GM12878 (cell line): ENCODE measurements around the gene RAB9B. TPM values are rescaled to one million over a fixed set of nuclear protein-coding genes. Genes with fewer than 3 reads are reported as not detected.
"Not testable (repeated sequence)": the region's sequence is repeated elsewhere in the genome, so short reads cannot be mapped to it uniquely, and the experiment has no call there.

Source experiments
- ATAC-seq: fragments of 200-7000 bp; cut with Tn5 transposase; 3 replicates; pipeline ENCODE4 v1.9.1; 2020; ENCODE audit warnings: mild to moderate bottlenecking, moderate library complexity
- BruUV-seq: library from RNA; stranded (reverse); fragments of 400-500 nt; replicated peaks from 2 replicates; lab custom pipeline; 2021; lab: Mats Ljungman, UMichigan
- CTCF ChIA-PET: fragments of 300-600 bp; sonication (Branson Sonifier 250); formaldehyde crosslinking; extraction: SDS; loops from one replicate; lab custom pipeline; 2021; ENCODE audit warnings: inconsistent platforms; lab: Yijun Ruan, JAX
- POLR2A ChIA-PET: fragments of 350-600 bp; formaldehyde crosslinking; extraction: SDS; loops from one replicate; lab custom pipeline; 2021; ENCODE audit warnings: inconsistent platforms; lab: Charles Lee
- RAD21 ChIA-PET: fragments of 300-600 bp; sonication (Branson Sonifier 250); formaldehyde crosslinking; loops from one replicate; lab custom pipeline; 2023; ENCODE audit warnings: antibody characterized with exemption; ENCODE audit not compliant: unreplicated experiment; lab: Charles Lee
- SMC1A ChIA-PET: fragments of 300-600 bp; sonication (Branson Sonifier 250); formaldehyde crosslinking; loops from one replicate; lab custom pipeline; 2023; ENCODE audit not compliant: unreplicated experiment, uncharacterized antibody; lab: Charles Lee
- DNase-seq: peaks from one replicate; pipeline ENCODE4 v3.0.0-alpha.2; 2011; ENCODE audit warnings: low read depth, low spot score
- FAIRE-seq: peaks from 3 replicates; lab custom pipeline; 2011; peaks lifted over from hg19 to GRCh38; lab: Jason Lieb, UNC
- H2AFZ ChIP-seq: 2 replicates; pipeline ENCODE4 v1.6.0; 2011; ENCODE audit warnings: low read depth, low read length, control low read depth; ENCODE audit not compliant: control insufficient read depth
- H3K27ac ChIP-seq: 2 replicates; pipeline ENCODE4 v1.5.1; 2011; ENCODE audit warnings: control low read depth; ENCODE audit not compliant: control insufficient read depth, insufficient read depth
- H3K27me3 ChIP-seq, 2 experiments: replicated peaks in 1 of 2; 2 replicates each; pipeline versions ENCODE4 v1.6.0 to v1.6.1; 2011; ENCODE audit warnings: low read length in 1 of 2; ENCODE audit not compliant: control insufficient read depth in 2 of 2, insufficient read depth in 2 of 2
- H3K36me3 ChIP-seq, 2 experiments: 2 replicates each; pipeline ENCODE4 v1.5.1; 2011; ENCODE audit warnings: low read length in 1 of 2; ENCODE audit not compliant: control insufficient read depth in 2 of 2, insufficient read depth in 2 of 2
- H3K4me1 ChIP-seq: 2 replicates; pipeline ENCODE4 v1.6.1; 2011; ENCODE audit warnings: mild to moderate bottlenecking, low read length, moderate library complexity, mixed read lengths; ENCODE audit not compliant: control insufficient read depth, insufficient read depth
- H3K4me2 ChIP-seq: 2 replicates; pipeline ENCODE4 v1.6.0; 2011; ENCODE audit warnings: control low read depth; ENCODE audit not compliant: control insufficient read depth, insufficient read depth
- H3K4me3 ChIP-seq: fragments of 200-600 bp; sonication (generic); 2 replicates; pipeline ENCODE4 v1.5.1; 2016
- H3K79me2 ChIP-seq: 2 replicates; pipeline ENCODE4 v1.6.0; 2011; ENCODE audit warnings: low read length; ENCODE audit not compliant: control insufficient read depth, insufficient read depth
- H3K9ac ChIP-seq: 2 replicates; pipeline ENCODE4 v1.8.0; 2011; ENCODE audit warnings: low read length, control low read depth, mixed read lengths; ENCODE audit not compliant: control insufficient read depth, insufficient read depth
- H3K9me3 ChIP-seq: replicated peaks from 3 replicates; pipeline ENCODE4 v1.5.1; 2011; ENCODE audit warnings: mild to moderate bottlenecking, low read length; ENCODE audit not compliant: control insufficient read depth, insufficient read depth
- H4K20me1 ChIP-seq: 2 replicates; pipeline ENCODE4 v1.6.0; 2011; ENCODE audit not compliant: control insufficient read depth, insufficient read depth
- BACH1 ChIP-seq: fragments of 450-650 bp; IDR thresholded peaks from 2 replicates; pipeline ENCODE4 v1.6.1; 2017; ENCODE audit warnings: mild to moderate bottlenecking, borderline replicate concordance
- FOXK2 ChIP-seq: fragments of 450-650 bp; IDR thresholded peaks from 2 replicates; pipeline ENCODE4 v1.6.1; 2017; ENCODE audit warnings: mild to moderate bottlenecking, moderate library complexity
- MTA3 ChIP-seq: IDR thresholded peaks from 2 replicates; pipeline ENCODE4 v1.6.1; 2012; ENCODE audit warnings: low read length, inconsistent platforms, borderline replicate concordance
- NBN ChIP-seq: fragments of 450-650 bp; IDR thresholded peaks from 2 replicates; pipeline ENCODE4 v1.6.1; 2016
- TAF1 ChIP-seq: IDR thresholded peaks from 2 replicates; pipeline ENCODE4 v1.6.1; 2011; ENCODE audit warnings: mild to moderate bottlenecking, low read depth, low read length, borderline replicate concordance
- TCF12 ChIP-seq: IDR thresholded peaks from 2 replicates; pipeline ENCODE4 v1.6.1; 2011; ENCODE audit warnings: low read depth, mild to moderate bottlenecking, low read length
- ZBTB11 ChIP-seq: fragments of 450-650 bp; formaldehyde crosslinking; IDR thresholded peaks from 2 replicates; pipeline ENCODE4 v1.5.0; 2022; ENCODE audit warnings: mild to moderate bottlenecking, missing genetic modification characterization
- ZBTB33 ChIP-seq: fragments of 450-650 bp; IDR thresholded peaks from 2 replicates; pipeline ENCODE4 v1.6.1; 2017; ENCODE audit warnings: mild to moderate bottlenecking
- ZNF384 ChIP-seq: IDR thresholded peaks from 2 replicates; pipeline ENCODE4 v1.6.1; 2012; ENCODE audit warnings: low read depth, mild to moderate bottlenecking, low read length, improper control_type of control experiment, borderline replicate concordance
- WGBS: methylation state at CpG from one replicate; pipeline ENCODE4 v1.1.6; 2016; ENCODE audit warnings: low lambda C conversion rate; ENCODE audit not compliant: insufficient replicate concordance, insufficient coverage; ENCODE audit errors: missing lambda C conversion rate; 5-methylcytosine and 5-hydroxymethylcytosine counted together
- in situ Hi-C: fragments of 300-500 bp; cut with MboI; formaldehyde crosslinking; loops from 9 replicates; pipeline ENCODE4 v1.14.3; 2018; ENCODE audit warnings: mixed read lengths
- intact Hi-C: fragments of 100-400 bp; cut with micrococcal nuclease; formaldehyde crosslinking; loops from one replicate; pipeline ENCODE4 v1.14.2; 2022; ENCODE audit not compliant: unreplicated experiment
- polyA plus RNA-seq, 11 experiments: library from polyadenylated mRNA; depleted of rRNA in 4 of 11; unstranded in 6 of 11; stranded (reverse) in 5 of 11; fragments of >200 nt; fragmentation: Nextera tagmentation in 4 of 11; fragmentation: Illumina TruSeq in 1 of 11; extraction: Ambion mirVana in 4 of 11; extraction: Trizol in 1 of 11; gene quantifications; 1 replicate in 1 of 11; 2 replicates in 10 of 11; pipeline versions ENCODE4 v1.2.1 to v1.2.3, GENCODE V29; 2011 to 2016; ENCODE audit warnings: inconsistent platforms in 2 of 11, missing spikeins in 2 of 11, low read depth in 1 of 11
- total RNA-seq, 4 experiments: library from RNA; depleted of rRNA in 3 of 4; stranded (reverse); fragments of >200 nt in 3 of 4; fragmentation: Illumina TruSeq in 1 of 4; extraction: Trizol in 1 of 4; gene quantifications; 2 replicates each; pipeline versions ENCODE4 v1.2.1 to v1.2.3, GENCODE V29; 2013 to 2021

Gene RAB9B
- total and polyA plus RNA-seq, 10 of the 15 experiments (the other 5 are each of a cell fraction or from before 2014, with no cell fraction given), result 0.05 to 0.30 (median 0.19) TPM

- H3K9ac ChIP-seq, DNase-seq, BruUV-seq, RAD21 ChIA-PET, SMC1A ChIA-PET, FAIRE-seq, H3K27ac ChIP-seq, H3K27me3 ChIP-seq, POLR2A ChIA-PET, H3K4me1 ChIP-seq, CTCF ChIA-PET, ATAC-seq, H3K4me3 ChIP-seq, H3K4me2 ChIP-seq, H3K79me2 ChIP-seq, intact Hi-C loops, H3K9me3 ChIP-seq, H3K36me3 ChIP-seq, H4K20me1 ChIP-seq, H2AFZ ChIP-seq: not testable (repeated sequence)
- 78% methylated on average over 6 of the region's 6 CpGs for WGBS
- in situ Hi-C loops, result loop anchor here (5.0 kb wide), 1 partner anchor 289 kb away; no protein-coding TSS in a partner anchor
Measured at GRCh38 chrX:103820802-103821201, 11.3 kb downstream of the RAB9B start.

- H3K27ac ChIP-seq, result no peak overlapping the region
- no peaks in the 10 kb centered on the region for H4K20me1 ChIP-seq
- intact Hi-C loops (loop anchor here (10.0 kb wide), 1 partner anchor 474 kb away; no protein-coding TSS in a partner anchor), in situ Hi-C loops (no loop called here)
- H2AFZ ChIP-seq, result no peak overlapping the region
- RAD21 ChIA-PET, result no interaction called here
- CTCF ChIA-PET, result interaction anchor here (0.6 to 2.5 kb wide), 15 partner anchors 7 to 508 kb away, joined by 3 to 7 read pairs (median 4); partner anchors contain the start of genes RAB9B and TMEM31
- FAIRE-seq (no peak), ATAC-seq (no peak), DNase-seq (no peak)
- H3K36me3 ChIP-seq, result no peaks in the 10 kb centered on the region
- no peaks in the 10 kb centered on the region for H3K4me1 ChIP-seq
- no peaks in the 10 kb centered on the region for H3K9me3 ChIP-seq
- POLR2A ChIA-PET, result interaction anchor here (0.6 kb wide), 1 partner anchor 289 kb away, joined by 5 read pairs; no protein-coding TSS in a partner anchor
- H3K4me2 ChIP-seq, result no peak overlapping the region
- H3K9ac ChIP-seq, result no peak overlapping the region
- 28% methylated on average over 7 of the region's 7 CpGs for WGBS
- BruUV-seq, result no TSS peak
- SMC1A ChIA-PET, result interaction anchor here (1.0 kb wide), 1 partner anchor 286 kb away, joined by 4 read pairs; no protein-coding TSS in a partner anchor
- H3K79me2 ChIP-seq, result no peaks in the 10 kb centered on the region
- H3K27me3 ChIP-seq, result no peaks in the 10 kb centered on the region
- H3K4me3 ChIP-seq, result no peak overlapping the region
- no peak for TF ChIP-seq BACH1
- TF ChIP-seq MTA3, result no peak
- TF ChIP-seq TCF12, result no peak
- no peak for TF ChIP-seq ZBTB33
- TF ChIP-seq NBN, result no peak
- TF ChIP-seq TAF1, result no peak
- no peak for TF ChIP-seq ZBTB11 (CRISPR knock-in tag)
- TF ChIP-seq ZNF384, result no peak
- TF ChIP-seq FOXK2, result no peak
Measured at GRCh38 chrX:103818842-103819619, 13.0 kb downstream of the RAB9B start.
